ENCODE measurements around the gene PLXDC2.

PLXDC2 gene

DNA sequence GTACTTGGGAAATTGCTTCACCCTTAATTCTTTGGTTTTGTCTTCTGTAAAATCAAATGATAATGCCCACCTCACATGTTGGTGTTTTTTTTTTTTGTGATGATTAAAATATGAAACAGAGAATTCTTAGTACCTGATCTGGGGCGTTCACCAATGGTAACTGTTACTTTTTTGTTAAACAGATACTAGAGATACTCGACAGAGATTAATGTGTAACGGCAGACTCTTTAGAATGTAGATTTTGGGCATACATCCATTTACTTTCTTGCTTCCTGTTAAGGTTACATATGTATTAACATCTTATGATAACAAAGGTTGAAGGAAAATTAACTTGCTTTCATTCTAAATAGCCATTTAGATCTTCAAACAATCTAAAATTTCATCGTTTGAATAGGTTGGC, 23.3 kb downstream of the PLXDC2 start:
- ChIA-PET CTCF (interaction anchor here (0.6 to 0.9 kb wide), 2 partner anchors 21 to 73 kb away, joined by 3 read pairs; no protein-coding TSS in a partner anchor), POLR2A (no interaction called here)
- no peak for DNase-seq (ENCODE audit: extremely low spot score)
- TF ChIP-seq BHLHE40 (IDR thresholded peaks at IDR 0.05; ENCODE audit: borderline replicate concordance) (no peak), FOXA1 (IDR thresholded peaks at IDR 0.05) (no peak), SP1 (IDR thresholded peaks at IDR 0.05) (no peak), FOXK2 (IDR thresholded peaks at IDR 0.05) (no peak), SUZ12 (IDR thresholded peaks at IDR 0.05) (no peak), NFRKB (IDR thresholded peaks at IDR 0.05) (no peak), ZNF384 (IDR thresholded peaks at IDR 0.05) (no peak), FOXM1 (IDR thresholded peaks at IDR 0.05; ENCODE audit: borderline replicate concordance) (no peak), CTBP1 (IDR thresholded peaks at IDR 0.05; ENCODE audit: borderline replicate concordance) (no peak), LEF1 (IDR thresholded peaks at IDR 0.05; ENCODE audit: borderline replicate concordance) (no peak), ARNT (IDR thresholded peaks at IDR 0.05) (no peak), L3MBTL2 (conservative IDR thresholded peaks at IDR 0.05) (no peak), ELF4 (IDR thresholded peaks at IDR 0.05) (no peak), HDGF (IDR thresholded peaks at IDR 0.05; ENCODE audit: borderline replicate concordance) (no peak), TARDBP (IDR thresholded peaks at IDR 0.05) (no peak)
- TF ChIP-seq, protein P1, sequence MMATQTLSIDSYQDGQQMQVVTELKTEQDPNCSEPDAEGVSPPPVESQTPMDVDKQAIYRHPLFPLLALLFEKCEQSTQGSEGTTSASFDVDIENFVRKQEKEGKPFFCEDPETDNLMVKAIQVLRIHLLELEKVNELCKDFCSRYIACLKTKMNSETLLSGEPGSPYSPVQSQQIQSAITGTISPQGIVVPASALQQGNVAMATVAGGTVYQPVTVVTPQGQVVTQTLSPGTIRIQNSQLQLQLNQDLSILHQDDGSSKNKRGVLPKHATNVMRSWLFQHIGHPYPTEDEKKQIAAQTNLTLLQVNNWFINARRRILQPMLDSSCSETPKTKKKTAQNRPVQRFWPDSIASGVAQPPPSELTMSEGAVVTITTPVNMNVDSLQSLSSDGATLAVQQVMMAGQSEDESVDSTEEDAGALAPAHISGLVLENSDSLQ (IDR thresholded peaks at IDR 0.05): no peak

DNA sequence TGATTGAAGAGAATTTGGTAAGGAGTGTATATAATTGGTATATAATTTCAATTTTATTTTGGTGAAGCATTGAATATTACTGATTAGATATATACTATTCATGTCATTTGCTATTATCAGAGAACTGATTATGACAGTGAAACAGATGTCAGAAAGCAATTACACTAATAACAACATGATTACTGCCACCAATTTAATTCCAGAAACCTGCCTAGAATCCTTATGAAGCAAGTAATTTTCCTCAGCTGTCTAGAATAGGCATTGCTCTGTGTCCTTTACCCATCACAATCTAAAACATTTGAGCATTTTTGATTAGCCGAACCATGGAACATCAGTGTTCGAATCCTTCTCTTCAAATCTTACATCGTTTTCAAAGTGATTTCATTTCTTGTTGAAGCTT, 24.5 kb downstream of the PLXDC2 start:
- POLR2A ChIA-PET: interaction anchor here (0.5 kb wide), 1 partner anchor 35 kb away, joined by 3 read pairs; no protein-coding TSS in a partner anchor
- no peak for DNase-seq (ENCODE audit: extremely low spot score)
- CTCF ChIA-PET: no interaction called here
- TF ChIP-seq SP1 (IDR thresholded peaks at IDR 0.05): no peak
- TF ChIP-seq FOXA1 (IDR thresholded peaks at IDR 0.05): no peak
- no peak for TF ChIP-seq L3MBTL2 (conservative IDR thresholded peaks at IDR 0.05)
- TF ChIP-seq BHLHE40 (IDR thresholded peaks at IDR 0.05; ENCODE audit: borderline replicate concordance): no peak
- no peak for TF ChIP-seq NFRKB (IDR thresholded peaks at IDR 0.05)
- no peak for TF ChIP-seq ELF4 (IDR thresholded peaks at IDR 0.05)
- no peak for TF ChIP-seq FOXK2 (IDR thresholded peaks at IDR 0.05)
- TF ChIP-seq, protein P1 (IDR thresholded peaks at IDR 0.05): no peak

DNA sequence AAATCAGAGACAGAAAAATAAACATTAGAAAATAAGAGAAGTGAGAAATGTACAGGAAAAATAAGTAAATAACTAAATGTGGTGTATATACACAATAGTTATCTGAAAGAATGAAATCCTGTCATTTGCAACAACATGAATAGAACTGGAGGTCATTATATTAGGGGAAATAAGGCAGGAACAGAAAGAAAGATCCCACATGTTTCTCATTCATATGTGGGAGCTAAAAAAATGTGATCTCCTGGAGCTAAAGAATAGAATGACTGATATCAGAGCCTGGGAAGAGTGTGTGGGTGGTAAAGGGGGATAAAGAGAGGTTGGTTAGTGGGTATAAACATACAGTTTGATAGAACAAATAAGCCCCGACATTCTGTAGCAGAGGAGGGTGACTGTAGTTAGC, 27.3 kb downstream of the PLXDC2 start:
- no peak for DNase-seq (ENCODE audit: extremely low spot score)
- ChIA-PET POLR2A (no interaction called here), CTCF (interaction anchor here (1.1 kb wide), 1 partner anchor 15 kb away, joined by 3 read pairs; no protein-coding TSS in a partner anchor)
- TF ChIP-seq LEF1 (IDR thresholded peaks at IDR 0.05; ENCODE audit: borderline replicate concordance) (no peak), FOXA1 (IDR thresholded peaks at IDR 0.05) (no peak), BHLHE40 (IDR thresholded peaks at IDR 0.05; ENCODE audit: borderline replicate concordance) (no peak), NFRKB (IDR thresholded peaks at IDR 0.05) (no peak), SP1 (IDR thresholded peaks at IDR 0.05) (no peak), CTBP1 (IDR thresholded peaks at IDR 0.05; ENCODE audit: borderline replicate concordance) (no peak), FOXM1 (IDR thresholded peaks at IDR 0.05; ENCODE audit: borderline replicate concordance) (no peak), ELF4 (IDR thresholded peaks at IDR 0.05) (no peak), ZNF384 (IDR thresholded peaks at IDR 0.05) (no peak), SUZ12 (IDR thresholded peaks at IDR 0.05) (no peak), ARNT (IDR thresholded peaks at IDR 0.05) (no peak)
- TF ChIP-seq, protein P1 (IDR thresholded peaks at IDR 0.05): no peak

DNA sequence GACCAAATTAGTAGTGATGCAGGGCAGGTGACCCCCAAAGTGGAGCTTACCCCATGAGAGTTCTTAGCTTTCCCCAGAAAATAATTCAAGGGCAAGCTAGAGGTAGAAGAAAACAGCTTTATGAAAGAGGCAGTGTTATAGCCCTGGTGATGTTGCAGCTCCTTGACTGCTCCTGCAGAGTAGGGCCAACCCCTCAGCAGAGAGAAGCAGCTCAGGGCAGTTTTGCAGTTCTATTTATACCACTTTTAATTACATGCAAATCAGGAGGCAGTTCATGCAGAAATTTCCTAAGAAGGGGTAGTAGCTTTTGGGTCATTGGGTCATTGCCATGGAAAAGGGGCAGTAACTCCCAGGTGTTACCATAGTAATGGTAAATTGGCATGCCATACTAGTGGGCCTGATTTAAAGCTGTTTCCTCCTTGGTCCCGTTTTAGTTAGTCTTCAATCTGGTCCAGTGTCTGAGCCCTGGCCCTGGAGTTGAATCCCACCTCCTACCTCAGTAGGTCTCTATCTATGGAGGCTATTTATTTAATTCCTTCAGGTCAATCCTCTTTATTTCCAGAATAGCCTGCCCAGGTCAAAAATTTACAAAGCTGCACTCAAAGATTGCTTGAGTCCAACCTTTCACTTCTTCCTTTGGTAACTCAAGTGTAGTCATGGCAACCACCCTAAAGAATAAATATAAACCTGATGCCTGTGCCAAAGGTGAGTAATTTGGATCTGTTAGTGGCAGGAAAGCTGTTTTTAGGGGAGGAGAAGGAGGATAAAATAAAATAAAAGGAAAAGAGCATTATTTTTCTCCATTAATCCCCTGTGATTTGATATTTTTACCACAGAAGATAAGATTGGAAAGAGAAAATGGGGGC, 29.5 kb downstream of the PLXDC2 start:
- POLR2A ChIA-PET: no interaction called here
- CTCF ChIA-PET: no interaction called here
- TF ChIP-seq L3MBTL2 (conservative IDR thresholded peaks at IDR 0.05) (no peak), ARNT (IDR thresholded peaks at IDR 0.05) (no peak), SUZ12 (IDR thresholded peaks at IDR 0.05) (no peak)
- TF ChIP-seq, protein P1 (IDR thresholded peaks at IDR 0.05): no peak
- no peak for DNase-seq (ENCODE audit: extremely low spot score)

DNA sequence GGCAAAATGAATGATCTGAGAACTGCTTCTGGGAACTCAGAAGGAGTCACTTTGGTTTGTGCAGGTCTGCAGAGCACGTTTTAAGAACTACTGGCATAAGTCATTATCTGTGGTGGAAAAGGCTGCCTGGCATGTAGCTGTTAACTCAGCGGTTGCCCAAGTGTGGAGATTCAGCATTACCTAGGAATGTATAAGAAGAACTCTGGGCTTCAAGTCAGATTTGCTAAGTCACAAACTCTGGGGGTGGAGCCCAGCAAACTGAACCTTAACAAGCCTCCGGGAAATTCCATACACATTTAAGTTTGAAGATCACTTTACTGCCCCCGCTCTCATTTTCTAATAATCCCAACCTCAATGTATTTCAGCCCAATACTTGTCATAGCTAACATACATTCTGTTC, 31.1 kb downstream of the PLXDC2 start:
- no peak for TF ChIP-seq SP1 (IDR thresholded peaks at IDR 0.05)
- DNase-seq (ENCODE audit: extremely low spot score): no peak
- ChIA-PET POLR2A (no interaction called here), CTCF (no interaction called here)

DNA sequence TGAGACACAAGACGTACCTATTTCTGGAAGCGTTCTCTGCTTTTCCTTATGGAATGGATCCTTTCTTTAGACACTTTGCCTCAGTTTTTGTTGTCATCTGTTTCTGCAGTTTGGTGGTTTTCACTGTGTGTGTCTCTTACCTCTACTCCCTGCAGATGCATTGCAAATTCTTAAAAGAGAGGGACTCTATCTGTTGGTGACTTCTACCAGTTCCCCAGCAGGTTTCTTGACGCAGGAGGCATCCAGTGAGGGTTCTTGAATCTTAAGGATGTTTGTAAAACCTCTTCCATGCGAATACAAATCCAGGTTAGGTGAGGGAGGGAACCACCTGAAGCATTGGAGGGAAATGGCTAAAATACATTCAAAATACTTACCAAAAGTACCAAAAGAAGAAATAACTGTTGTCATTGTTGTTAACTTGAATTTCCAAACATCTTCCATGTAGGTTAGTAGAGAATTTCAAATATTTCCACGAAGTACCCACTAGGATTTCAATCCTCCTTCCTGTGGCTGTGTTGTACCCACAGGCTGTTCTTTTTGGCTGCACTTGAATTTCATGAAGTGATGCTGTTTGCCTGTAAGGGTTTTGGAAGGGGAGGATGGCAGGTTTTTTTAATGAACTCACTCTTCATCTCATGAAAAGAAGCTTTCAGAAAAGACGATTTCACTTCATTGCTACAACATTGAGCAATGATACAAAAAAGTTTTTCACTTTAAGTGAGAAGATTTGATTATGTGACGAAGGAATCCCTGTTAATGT, 32.2 kb downstream of the PLXDC2 start:
- TF ChIP-seq FOXM1 (IDR thresholded peaks at IDR 0.05; ENCODE audit: borderline replicate concordance) (no peak), FOXK2 (IDR thresholded peaks at IDR 0.05) (no peak), FOXA1 (IDR thresholded peaks at IDR 0.05) (no peak), ZNF384 (IDR thresholded peaks at IDR 0.05) (no peak), SUZ12 (IDR thresholded peaks at IDR 0.05) (no peak), BHLHE40 (IDR thresholded peaks at IDR 0.05; ENCODE audit: borderline replicate concordance) (no peak), L3MBTL2 (conservative IDR thresholded peaks at IDR 0.05) (no peak), ARNT (IDR thresholded peaks at IDR 0.05) (no peak), CTBP1 (IDR thresholded peaks at IDR 0.05; ENCODE audit: borderline replicate concordance) (no peak), LEF1 (IDR thresholded peaks at IDR 0.05; ENCODE audit: borderline replicate concordance) (no peak), ELF4 (IDR thresholded peaks at IDR 0.05) (no peak), TARDBP (IDR thresholded peaks at IDR 0.05) (no peak), HDGF (IDR thresholded peaks at IDR 0.05; ENCODE audit: borderline replicate concordance) (no peak), NFRKB (IDR thresholded peaks at IDR 0.05) (no peak), SP1 (IDR thresholded peaks at IDR 0.05) (no peak)
- TF ChIP-seq, protein P1 (IDR thresholded peaks at IDR 0.05): no peak
- no peak for DNase-seq (ENCODE audit: extremely low spot score)
- ChIA-PET POLR2A (no interaction called here), CTCF (no interaction called here)
